ENCODE results near the gene SCFD2. TPM values are rescaled to one million over a fixed set of nuclear protein-coding genes. Genes with fewer than 3 reads are reported as not detected.

The SCFD2 gene
- total and polyA plus RNA-seq, 2 of the 8 experiments (the other 6 are each of a cell fraction or from before 2014, with no cell fraction given), result 6.2 to 10.2 TPM

DNA sequence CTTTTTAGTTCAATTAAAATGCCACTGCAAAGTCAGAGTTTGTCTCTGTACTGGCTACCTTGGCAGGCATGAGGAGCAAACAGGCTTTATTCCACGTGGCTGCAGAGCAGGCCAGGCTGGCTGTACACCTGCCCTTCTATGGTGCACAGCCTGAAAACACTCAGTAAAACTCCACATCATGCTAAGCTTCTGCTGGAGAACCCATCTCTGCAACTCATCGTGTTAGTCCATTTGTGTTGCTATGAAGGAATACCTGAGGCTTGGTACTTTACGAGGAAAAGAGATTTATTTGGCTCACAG is 214.4 kb downstream of the SCFD2 start:
- no peak overlapping the region for H3K27ac ChIP-seq (ENCODE audit: low read depth, low read length)
- H3K9me3 ChIP-seq (ENCODE audit: insufficient read depth in 2 of 2, low read depth in 1 of 2, low read length in 1 of 2), result peaks cover 0 to 11% of the 10 kb centered on the region in 2 experiments; a peak in 2 of 4 replicates
- H3K36me3 ChIP-seq (ENCODE audit: control insufficient read depth in 2 of 4, insufficient read depth in 4 of 4, low read length in 3 of 4), result no peaks in the 10 kb centered on the region
- H4K20me1 ChIP-seq (replicated peaks in 1 of 2; ENCODE audit: control insufficient read depth in 1 of 2, insufficient read depth in 2 of 2, low read length in 2 of 2), result no peaks in the 10 kb centered on the region
- H3K56ac ChIP-seq (replicated peaks; ENCODE audit: insufficient read length, low read depth, low read length), result no peak overlapping the region
- DNase-seq (ENCODE audit: low read depth in 1 of 2, low spot score in 2 of 2) (no peak), FAIRE-seq (no peak)
- no peak overlapping the region for H3K18ac ChIP-seq (ENCODE audit: extremely low read depth, low read length)
- H4K5ac ChIP-seq (ENCODE audit: insufficient read length, low read depth, low read length), result no peak overlapping the region
- H3K27me3 ChIP-seq (replicated peaks in 1 of 4; ENCODE audit: control insufficient read depth in 3 of 4, extremely low read depth in 1 of 4, insufficient read depth in 3 of 4, low read length in 3 of 4), result no peaks in the 10 kb centered on the region
- no peak overlapping the region for H2BK20ac ChIP-seq (ENCODE audit: low read length)
- no peak overlapping the region for H3K4ac ChIP-seq (replicated peaks; ENCODE audit: insufficient read length, low read depth, low read length)
- H3K4me2 ChIP-seq (ENCODE audit: insufficient read depth in 1 of 2, low read depth in 2 of 2, low read length in 2 of 2), result no peak overlapping the region
- H2BK5ac ChIP-seq (ENCODE audit: low read depth, low read length), result no peak overlapping the region
- H4K91ac ChIP-seq (replicated peaks; ENCODE audit: insufficient read length, low read length), result no peak overlapping the region
- no peak overlapping the region for H4K8ac ChIP-seq (ENCODE audit: extremely low read depth, insufficient read depth, low read length)
- no peak overlapping the region for H2BK15ac ChIP-seq (ENCODE audit: low read length)
- H3K9ac ChIP-seq (replicated peaks in 1 of 4; ENCODE audit: extremely low read depth in 1 of 4, low read depth in 3 of 4, low read length in 3 of 4), result no peak overlapping the region
- no peak overlapping the region for H2AFZ ChIP-seq (ENCODE audit: low read length)
- no peak overlapping the region for H2BK120ac ChIP-seq (replicated peaks; ENCODE audit: low read depth, low read length)
- ChIA-PET CTCF (ENCODE audit: partially characterized antibody) (no interaction called here), POLR2A (ENCODE audit: partially characterized antibody) (interaction anchor here (1.1 kb wide), 1 partner anchor 131 kb away, joined by 3 read pairs; no protein-coding TSS in a partner anchor)
- no peak overlapping the region for H2BK12ac ChIP-seq (ENCODE audit: low read depth, low read length)
- no peaks in the 10 kb centered on the region for H3K23me2 ChIP-seq (ENCODE audit: low read depth, low read length)
- H3K14ac ChIP-seq (ENCODE audit: insufficient read length), result no peak overlapping the region
- H3K79me2 ChIP-seq (ENCODE audit: control insufficient read depth in 1 of 2, insufficient read depth in 2 of 2, low read length in 2 of 2), result no peaks in the 10 kb centered on the region
- H3K23ac ChIP-seq (ENCODE audit: insufficient read length), result no peak overlapping the region
- 91% methylated on average over 3 of the region's 3 CpGs; no CpG with 5 or more reads in 1 of the 2 experiments for WGBS, 2 experiments (ENCODE audit: extremely low coverage in 1 of 2, insufficient coverage in 1 of 2, insufficient read length in 1 of 2, insufficient replicate concordance in 2 of 2, low coverage in 1 of 2, low lambda C conversion rate in 2 of 2, missing lambda C conversion rate in 1 of 2)
- TF ChIP-seq BACH1 (IDR thresholded peaks at IDR 0.05; ENCODE audit: low read length) (no peak), CHD2 (IDR thresholded peaks at IDR 0.05; ENCODE audit: low read length) (no peak), NRF1 (IDR thresholded peaks at IDR 0.05; ENCODE audit: low read depth, low read length) (no peak), POLR2A (IDR thresholded peaks at IDR 0.05; ENCODE audit: control extremely low read depth in 1 of 2, low read depth in 2 of 2, low read length in 2 of 2) (no peak), TBP (IDR thresholded peaks at IDR 0.05; ENCODE audit: low read depth, low read length) (no peak), KDM1A (IDR thresholded peaks at IDR 0.05; ENCODE audit: borderline replicate concordance, low read length) (no peak)
- no peak overlapping the region for H2AK5ac ChIP-seq (ENCODE audit: low read depth, low read length)
- no peaks in the 10 kb centered on the region for H3K4me1 ChIP-seq (replicated peaks in 1 of 4; ENCODE audit: control insufficient read depth in 3 of 4, insufficient read depth in 4 of 4, low read length in 3 of 4)
- no peak overlapping the region for H3K4me3 ChIP-seq (ENCODE audit: extremely low read depth in 1 of 4, insufficient read depth in 2 of 4, low read depth in 3 of 4, low read length in 4 of 4)
- H3K79me1 ChIP-seq (ENCODE audit: low read depth, low read length), result no peaks in the 10 kb centered on the region

All from H1 (cell line).